Body of pancreas (tissue), 4 donors: Measurements from ENCODE around the gene CASZ1.

Source experiments
- CTCF ChIP-seq, 7 experiments: fragments of 450-650 bp in 4 of 7; fragments of 200-600 bp in 3 of 7; sonication (generic) in 3 of 7; IDR thresholded peaks; one replicate each; pipeline ENCODE4 v1.5.1; 2016 to 2019; ENCODE audit warnings: antibody characterized with exemption in 7 of 7
- POLR2A ChIP-seq, 3 donors: fragments of 450-650 bp; IDR thresholded peaks; one replicate each; pipeline ENCODE4 v1.6.1; 2016; ENCODE audit warnings: antibody characterized with exemption in 3 of 3, mild to moderate bottlenecking in 2 of 3

- TF ChIP-seq CTCF (IDR thresholded peaks at IDR 0.05) (no peak), POLR2A (IDR thresholded peaks at IDR 0.05) (no peak)
Observed at GRCh38 chr1:10693152-10693496, 103.3 kb downstream of the CASZ1 start.
